Measurements from ENCODE around the gene TBK1.

TBK1 gene

GRCh38 chr12:64550755-64551154 is 98.8 kb downstream of the TBK1 start:
- DNase-seq, result no peak

- DNase-seq, result no peak
These were observed 99.8 kb downstream of the TBK1 start for GRCh38 chr12:64551676-64552075.

Data from 8988T (cell line).